HG02610 (cell line): ENCODE measurements around the gene UNC13A.

ENCODE experiments used
- ATAC-seq: cut with Tn5 transposase; IDR thresholded peaks from one replicate; pipeline ENCODE4 v1.9.1; 2021; ENCODE audit warnings: mild to moderate bottlenecking, moderate library complexity; ENCODE audit not compliant: unreplicated experiment

Gene UNC13A

DNA sequence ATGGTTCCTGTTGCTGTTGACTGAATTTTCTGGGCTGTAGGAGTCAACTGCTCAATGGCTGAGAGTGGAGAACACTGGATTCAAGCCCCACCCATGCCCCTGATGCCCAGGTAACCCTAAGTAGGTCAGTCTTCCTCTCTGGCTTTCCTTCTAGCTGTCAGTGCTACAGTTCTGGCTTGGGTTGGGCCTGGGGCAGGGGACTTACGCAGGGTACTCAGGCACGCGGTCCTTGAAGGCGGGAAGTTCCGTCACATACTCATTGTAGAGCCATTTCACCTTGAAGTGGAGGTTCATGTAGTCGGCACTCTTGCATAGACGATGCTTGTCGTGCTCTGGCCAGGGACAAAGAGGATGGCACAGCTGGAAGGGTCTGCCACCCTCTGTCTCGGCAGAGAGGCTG, 55.6 kb downstream of the UNC13A start:
- no peak for ATAC-seq

GRCh38 chr19:17629760-17630159, 58.4 kb downstream of the UNC13A start:
- ATAC-seq = no peak

GRCh38 chr19:17627921-17628320, 60.2 kb downstream of the UNC13A start:
- ATAC-seq = no peak

DNA sequence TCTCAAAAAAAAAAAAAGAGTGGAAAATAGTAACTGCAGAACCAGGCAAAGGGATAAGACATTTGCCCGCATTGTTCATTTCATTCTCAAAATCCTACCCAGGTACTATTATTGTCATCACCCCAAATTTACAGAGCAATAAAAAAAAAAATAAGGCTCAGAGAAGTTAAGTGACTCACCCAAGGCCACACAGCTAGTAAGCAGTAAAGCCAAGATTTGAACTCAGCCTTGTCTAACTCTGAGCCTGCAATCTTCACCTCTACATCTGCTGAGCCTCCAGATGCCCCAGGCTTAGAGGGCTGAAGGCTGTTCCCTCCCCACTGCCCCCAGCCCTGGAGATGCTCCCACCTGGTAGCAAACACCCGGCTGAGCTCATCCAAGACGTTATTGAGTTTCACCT, 61.0 kb downstream of the UNC13A start:
- ATAC-seq = no peak

GRCh38 chr19:17626456-17627015, 61.6 kb downstream of the UNC13A start:
- no peak for ATAC-seq

DNA sequence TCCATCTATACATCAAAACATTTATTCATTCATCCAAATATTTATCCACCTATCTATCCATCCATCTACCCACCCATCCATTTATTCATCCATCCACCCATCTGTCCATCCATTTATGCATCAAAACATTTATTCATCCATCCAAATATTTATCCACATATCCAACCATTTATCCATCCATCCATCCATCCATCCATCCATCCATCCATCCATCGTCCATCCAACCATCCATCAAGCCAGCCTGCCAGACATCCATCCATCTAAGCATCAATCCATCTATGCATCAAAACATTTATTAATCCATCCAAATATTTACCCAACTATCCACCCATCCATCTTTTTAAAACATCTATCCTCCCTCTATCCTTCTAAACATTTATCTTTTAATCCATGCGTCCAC, 62.2 kb downstream of the UNC13A start:
- ATAC-seq = no peak

DNA sequence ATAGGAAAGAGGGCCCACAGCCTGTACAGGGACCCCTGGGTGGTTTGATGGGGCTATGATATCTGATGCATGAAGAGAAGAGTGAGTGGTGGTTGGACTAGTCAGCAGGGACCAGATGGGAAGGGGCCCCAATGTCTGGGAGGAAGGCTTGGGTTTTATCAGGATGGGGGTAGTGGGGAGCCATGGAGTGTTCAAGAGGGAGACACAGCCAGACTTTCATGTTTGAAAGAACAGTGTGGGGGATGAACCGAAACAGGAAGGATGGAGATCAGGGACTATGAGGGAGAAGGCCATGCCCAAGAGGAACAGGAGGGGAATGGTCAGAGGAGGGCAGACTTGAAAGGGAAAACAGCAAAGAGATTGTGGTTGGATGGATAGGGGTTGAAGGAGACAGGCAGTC, 63.1 kb downstream of the UNC13A start:
- no peak for ATAC-seq

DNA sequence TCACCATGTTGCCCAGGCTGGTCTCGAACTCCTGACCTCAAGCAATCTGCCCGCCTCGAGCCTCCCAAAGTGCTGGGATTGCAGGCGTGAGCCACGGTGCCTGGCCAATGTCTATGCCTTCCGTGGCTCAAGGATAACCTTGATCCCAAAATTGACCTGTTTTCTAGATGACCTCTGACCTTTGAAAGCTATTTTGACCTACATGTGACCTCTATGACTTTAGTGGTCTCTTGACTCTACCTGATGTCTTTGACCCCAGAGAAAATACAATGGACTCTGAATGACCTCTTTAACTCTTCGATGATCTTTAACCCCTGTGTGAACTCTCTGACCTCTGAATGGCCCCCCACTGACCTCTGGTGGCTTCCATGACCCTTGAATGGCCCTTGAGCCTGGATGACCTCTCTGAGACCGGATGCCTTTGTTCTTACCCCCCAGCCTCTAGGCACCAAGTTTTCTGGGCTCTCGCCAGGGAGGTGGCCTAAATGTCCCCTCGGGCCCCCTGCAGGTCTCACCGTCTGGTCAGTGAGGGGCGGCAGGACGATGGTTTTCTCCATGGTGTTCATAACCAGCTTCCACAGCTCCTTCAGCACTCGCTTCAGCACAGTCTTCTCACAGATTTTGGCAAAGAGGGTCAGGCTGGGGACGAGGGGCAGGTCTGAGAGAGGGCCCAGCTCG, 63.7 kb downstream of the UNC13A start:
- no peak for ATAC-seq

DNA sequence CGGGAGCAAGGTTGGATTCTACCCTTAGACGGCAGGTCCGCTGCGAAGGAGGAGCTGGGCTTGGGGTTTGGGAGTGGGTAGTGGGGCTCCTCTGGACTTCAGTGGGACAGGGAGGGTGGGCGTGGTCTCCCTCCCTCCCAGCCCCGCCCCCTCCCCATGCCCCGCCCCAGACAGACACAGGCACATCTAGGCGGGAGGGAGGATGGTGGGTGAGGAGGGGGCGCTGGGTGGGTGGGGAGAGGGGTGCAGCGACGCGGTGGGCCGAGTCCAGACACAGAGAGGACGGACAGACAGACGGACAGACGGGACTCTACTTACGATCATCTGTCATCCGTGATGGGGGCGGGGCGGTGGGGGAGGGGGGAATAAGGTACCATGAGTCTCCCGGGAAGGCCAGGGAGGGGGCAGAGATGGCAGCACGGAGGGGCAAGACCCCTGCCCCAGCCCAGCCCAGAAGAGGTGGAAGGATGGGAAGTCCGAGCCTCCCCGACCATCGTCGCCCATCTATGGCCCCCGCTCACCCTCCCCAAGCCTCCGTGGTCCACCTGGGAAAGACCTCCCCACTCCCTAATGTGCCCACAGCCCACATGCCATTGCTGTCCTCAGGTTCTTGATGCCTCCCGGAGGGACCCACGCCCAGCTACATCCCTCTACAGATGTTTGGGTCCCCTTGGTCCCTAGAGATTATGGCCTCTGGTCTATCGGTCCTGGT, 64.8 kb downstream of the UNC13A start:
- ATAC-seq = no peak

GRCh38 chr19:17620696-17621095, 67.5 kb downstream of the UNC13A start:
- no peak for ATAC-seq

DNA sequence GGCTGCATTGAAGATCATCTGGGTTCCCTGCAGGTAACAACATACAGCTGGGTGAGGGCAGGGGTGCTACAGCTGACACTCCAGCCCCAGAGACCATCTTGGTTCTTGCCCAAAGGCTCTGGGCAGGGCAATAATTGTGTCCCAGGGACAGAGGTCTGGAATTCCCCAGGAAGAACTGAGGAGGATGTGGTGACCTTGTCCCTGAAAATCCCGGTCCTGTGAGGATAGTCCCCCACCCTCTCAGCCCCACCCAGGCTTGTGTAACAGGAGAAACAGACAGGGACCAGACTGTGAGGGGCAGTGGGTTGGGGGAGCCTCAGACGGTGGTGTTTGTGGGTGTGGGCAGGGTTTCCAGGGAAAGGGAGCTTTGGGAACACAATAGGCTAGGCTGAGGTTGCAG, 69.2 kb downstream of the UNC13A start:
- ATAC-seq = no peak

DNA sequence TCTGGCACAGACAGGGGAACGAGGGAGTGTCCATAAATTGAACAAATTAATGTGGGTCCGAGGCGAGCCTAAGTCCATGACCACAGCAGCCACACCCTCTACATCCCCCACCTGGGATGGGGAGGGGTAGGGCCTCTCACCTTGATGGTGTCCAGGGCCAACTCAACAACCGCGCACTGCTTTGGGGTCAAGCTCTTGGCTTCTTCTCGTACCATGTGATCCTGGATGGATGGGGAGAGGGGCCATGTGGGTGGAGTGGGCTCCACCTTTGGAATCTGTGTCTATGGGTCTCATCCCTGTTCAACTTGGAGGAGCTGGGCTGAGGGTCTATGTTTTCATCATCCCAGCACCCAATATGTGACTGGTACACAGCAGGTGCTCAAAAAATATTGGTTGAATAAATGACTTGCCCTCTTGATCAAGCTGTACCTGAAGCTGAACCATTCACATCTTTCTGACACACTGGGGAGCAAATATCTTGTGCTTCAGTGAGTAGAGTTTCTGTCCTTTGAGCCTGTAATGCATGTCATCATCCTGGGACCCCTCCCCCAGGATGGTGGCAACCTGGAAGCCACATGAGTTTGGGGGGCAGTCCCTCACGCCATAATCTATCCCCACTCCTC, 69.8 kb downstream of the UNC13A start:
- no peak for ATAC-seq

DNA sequence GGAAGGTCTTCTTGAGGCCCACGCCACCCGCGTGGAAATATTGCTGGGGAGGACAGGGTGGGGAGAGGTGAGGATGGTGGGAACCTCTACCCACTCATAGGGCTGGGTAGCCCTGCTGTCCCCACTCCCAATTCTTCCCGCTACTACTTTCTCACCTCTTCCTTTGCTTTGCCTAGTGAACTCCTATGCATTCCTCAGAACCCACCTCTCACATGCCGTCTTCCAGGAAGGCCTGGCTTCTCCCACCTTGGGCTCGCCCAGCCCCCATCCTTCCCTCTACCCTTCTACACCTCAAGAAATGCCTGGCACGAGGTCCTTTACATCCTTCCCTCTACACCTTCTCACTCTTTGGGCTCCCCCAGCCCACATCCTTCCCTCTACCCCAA, 70.4 kb downstream of the UNC13A start:
- ATAC-seq = no peak

GRCh38 chr19:17616961-17617806, 71.0 kb downstream of the UNC13A start:
- no peak for ATAC-seq

- no peak for ATAC-seq
These were observed 71.5 kb downstream of the UNC13A start for GRCh38 chr19:17616686-17616960.

GRCh38 chr19:17615889-17616685, 72.1 kb downstream of the UNC13A start:
- ATAC-seq = no peak

GRCh38 chr19:17614476-17614875, 73.7 kb downstream of the UNC13A start:
- no peak for ATAC-seq

DNA sequence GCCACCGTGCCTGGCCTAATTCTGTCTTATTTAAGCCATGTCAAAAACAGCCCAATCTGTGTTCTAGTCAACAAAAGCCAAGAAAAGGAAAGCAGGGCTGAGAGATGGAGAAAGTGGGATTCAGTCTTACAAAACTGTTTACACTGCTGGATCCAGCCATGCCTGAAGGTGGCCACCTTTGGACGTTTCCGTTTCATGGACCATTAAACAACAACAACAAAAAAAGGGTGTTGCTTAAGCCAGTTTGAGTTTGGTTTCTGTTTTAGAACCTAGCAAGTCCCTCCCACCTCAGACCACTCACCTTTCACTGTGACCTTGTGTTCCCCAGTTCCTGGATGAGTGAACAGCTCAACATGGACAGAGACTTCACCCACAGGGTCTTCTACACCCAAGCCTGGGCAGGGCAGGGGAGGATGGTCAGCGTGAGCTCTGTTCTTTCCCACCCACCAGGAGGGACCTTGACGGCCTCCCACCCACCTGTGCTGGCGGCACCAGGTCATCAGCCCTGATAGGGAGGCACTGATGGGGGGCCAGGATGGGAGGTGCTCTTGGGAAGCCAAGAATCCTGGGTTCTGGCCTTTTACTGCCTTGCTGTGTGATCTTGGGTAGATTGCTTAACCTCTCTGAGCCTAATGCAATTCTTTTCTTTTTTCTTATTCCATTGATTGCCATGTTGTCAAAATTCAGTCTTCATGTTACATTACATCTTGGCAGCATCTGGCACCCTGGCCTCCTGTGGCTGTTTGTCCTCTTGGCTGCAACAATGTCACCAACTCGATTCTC, 76.5 kb downstream of the UNC13A start:
- ATAC-seq = no peak

GRCh38 chr19:17610384-17610783, 77.8 kb downstream of the UNC13A start:
- ATAC-seq = no peak

GRCh38 chr19:17607936-17608335, 80.2 kb downstream of the UNC13A start:
- no peak for ATAC-seq
